Neural crest cell (in vitro differentiated cells): Measurements from ENCODE around the gene FRMD8. TPM values are rescaled to one million over a fixed set of nuclear protein-coding genes. Genes with fewer than 3 reads are reported as not detected.

Experiments used
- DNase-seq: peaks from one replicate; pipeline ENCODE4 v3.0.0; 2021; ENCODE audit warnings: low read depth, mixed read lengths, low spot score
- H3K27ac Mint-ChIP-seq: one replicate; pipeline ENCODE4 v1.8.0; 2021; ENCODE audit warnings: mild to moderate bottlenecking, mixed read lengths; ENCODE audit not compliant: unreplicated experiment
- H3K27me3 Mint-ChIP-seq: 2 replicates; pipeline ENCODE4 v1.8.0; 2021; ENCODE audit warnings: low read depth, mild to moderate bottlenecking, mixed read lengths
- H3K36me3 Mint-ChIP-seq: 2 replicates; pipeline ENCODE4 v1.8.0; 2021; ENCODE audit warnings: low read depth, mild to moderate bottlenecking, mixed read lengths
- H3K4me1 Mint-ChIP-seq: 2 replicates; pipeline ENCODE4 v1.8.0; 2021; ENCODE audit warnings: mixed read lengths
- H3K4me3 Mint-ChIP-seq: one replicate; pipeline ENCODE4 v1.8.0; 2021; ENCODE audit warnings: mild to moderate bottlenecking, mixed read lengths
- H3K9me3 Mint-ChIP-seq: 2 replicates; pipeline ENCODE4 v1.8.0; 2021; ENCODE audit warnings: mixed read lengths
- CTCF ChIP-seq: fragments of 200-600 bp; sonication (generic); conservative IDR thresholded peaks from 2 replicates; pipeline ENCODE4 v1.5.0; 2021; ENCODE audit warnings: antibody characterized with exemption, mild to moderate bottlenecking
- total RNA-seq: library from RNA; stranded (reverse); gene quantifications from 2 replicates; pipeline ENCODE4 v1.2.1, GENCODE V29; 2021

Gene FRMD8
- total RNA-seq, 1 donor from 2014 or later: 29.0 TPM

- Mint-ChIP-seq H3K27me3 (peaks cover 14% of the 10 kb centered on the region), H3K36me3 (no peaks in the 10 kb centered on the region), H3K4me1 (peaks cover 82% of the 10 kb centered on the region), H3K4me3 (peak overlapping the region; percentile 8), H3K9me3 (no peaks in the 10 kb centered on the region), H3K27ac (no peak overlapping the region)
- no peak for DNase-seq
- TF ChIP-seq CTCF: no peak
Measured at GRCh38 chr11:65425971-65426838, 39.8 kb downstream of the FRMD8 start.

GRCh38 chr11:65426839-65427690 is 40.6 kb downstream of the FRMD8 start:
- Mint-ChIP-seq H3K27me3 (peaks cover 14% of the 10 kb centered on the region), H3K27ac (no peak overlapping the region), H3K9me3 (no peaks in the 10 kb centered on the region), H3K4me3 (peak overlapping the region; percentile 8), H3K36me3 (no peaks in the 10 kb centered on the region), H3K4me1 (peaks cover 74% of the 10 kb centered on the region)
- no peak for DNase-seq
- no peak for TF ChIP-seq CTCF

GRCh38 chr11:65427691-65428577 is 41.5 kb downstream of the FRMD8 start:
- peak overlapping the region; percentile 8 for H3K4me3 Mint-ChIP-seq

GRCh38 chr11:65428578-65429067 is 42.2 kb downstream of the FRMD8 start:
- Mint-ChIP-seq H3K4me1 (peaks cover 66% of the 10 kb centered on the region), H3K9me3 (no peaks in the 10 kb centered on the region), H3K27ac (no peak overlapping the region), H3K27me3 (peaks cover 8% of the 10 kb centered on the region), H3K36me3 (no peaks in the 10 kb centered on the region), H3K4me3 (peak overlapping the region; percentile 2)
- TF ChIP-seq CTCF: no peak
- no peak for DNase-seq

More at GRCh38 chr11:65427691-65428577, 41.5 kb downstream of the FRMD8 start:
- Mint-ChIP-seq H3K27ac (no peak overlapping the region), H3K4me1 (peaks cover 69% of the 10 kb centered on the region), H3K36me3 (no peaks in the 10 kb centered on the region), H3K9me3 (no peaks in the 10 kb centered on the region), H3K27me3 (peaks cover 9% of the 10 kb centered on the region)
- DNase-seq: no peak
- no peak for TF ChIP-seq CTCF
